Hematopoietic multipotent progenitor cell treated with erythropoietin and hydrocortisone succinate and interleukin-3 and kit ligand, for 15 days (in vitro differentiated cells): Measurements from ENCODE around the gene PAX9.
"Not testable (repeated sequence)": the region's sequence is repeated elsewhere in the genome, so short reads cannot be mapped to it uniquely, and the experiment has no call there.

Experiments
- DNase-seq: peaks from one replicate; pipeline ENCODE4 v3.0.0-alpha.2; 2015; ENCODE audit warnings: low spot score

The PAX9 gene

DNA sequence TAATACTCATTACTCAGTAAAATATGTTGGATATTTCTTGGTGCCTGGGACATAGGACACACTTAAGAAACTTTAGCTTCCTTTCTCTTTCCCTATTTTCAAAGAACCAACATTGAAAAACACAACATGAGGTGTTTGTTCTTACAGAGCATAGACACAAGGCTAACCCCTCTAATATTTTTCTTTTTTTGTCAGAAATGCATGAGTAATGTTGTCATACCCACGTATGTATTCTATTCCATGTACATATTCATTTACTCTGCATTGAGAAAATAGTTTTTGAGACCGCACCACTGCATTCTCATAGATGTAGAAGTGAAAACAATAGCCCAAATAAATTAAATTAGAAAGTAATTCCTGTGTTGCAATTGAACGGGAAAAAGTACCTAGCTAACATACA lies 13.0 kb downstream of the PAX9 start:
- no peak for DNase-seq

DNA sequence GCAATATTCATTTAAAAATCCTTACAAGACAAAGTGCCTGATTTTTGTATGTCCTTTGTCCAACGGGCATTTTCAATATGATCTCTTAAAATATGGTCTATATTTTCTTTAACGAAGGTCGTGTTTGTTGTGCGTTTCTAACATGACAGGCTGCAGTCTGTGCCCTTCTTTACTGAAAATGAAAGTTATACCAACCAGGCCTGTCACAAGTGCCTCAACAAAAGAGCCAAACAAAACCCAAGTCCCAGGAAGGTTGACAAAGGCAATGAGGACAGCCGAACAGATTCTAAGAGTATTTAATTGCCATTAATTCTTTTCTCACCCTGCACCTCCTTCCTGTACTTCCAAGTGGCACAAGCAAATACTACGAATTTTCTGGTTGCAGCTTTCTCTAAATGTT lies 13.9 kb downstream of the PAX9 start:
- no peak for DNase-seq

- no peak for DNase-seq
These were observed 14.6 kb downstream of the PAX9 start for GRCh38 chr14:36676236-36676635.

DNA sequence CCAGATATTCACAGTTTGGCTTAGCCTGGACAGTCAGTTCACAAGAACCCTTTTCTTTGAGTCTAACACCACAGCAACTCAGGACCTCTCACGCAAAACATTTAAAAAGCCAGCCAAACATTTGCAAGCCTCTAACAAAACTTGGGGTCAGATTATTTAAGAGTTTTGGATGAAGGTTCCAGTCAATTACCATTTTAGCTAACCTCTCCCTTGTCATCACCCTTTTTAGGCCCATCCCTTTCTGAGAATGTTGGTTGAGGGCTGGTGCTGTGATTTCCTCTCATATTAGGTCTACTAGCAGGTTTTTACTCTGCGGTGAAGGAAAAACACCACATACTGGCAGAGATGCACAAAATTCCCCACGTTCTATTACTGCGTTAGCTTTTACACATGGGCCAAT lies 20.7 kb downstream of the PAX9 start:
- DNase-seq = no peak

- no peak for DNase-seq
These were observed 21.5 kb downstream of the PAX9 start for GRCh38 chr14:36683083-36683724.

GRCh38 chr14:36684946-36685345 lies 23.3 kb downstream of the PAX9 start:
- no peak for DNase-seq

DNA sequence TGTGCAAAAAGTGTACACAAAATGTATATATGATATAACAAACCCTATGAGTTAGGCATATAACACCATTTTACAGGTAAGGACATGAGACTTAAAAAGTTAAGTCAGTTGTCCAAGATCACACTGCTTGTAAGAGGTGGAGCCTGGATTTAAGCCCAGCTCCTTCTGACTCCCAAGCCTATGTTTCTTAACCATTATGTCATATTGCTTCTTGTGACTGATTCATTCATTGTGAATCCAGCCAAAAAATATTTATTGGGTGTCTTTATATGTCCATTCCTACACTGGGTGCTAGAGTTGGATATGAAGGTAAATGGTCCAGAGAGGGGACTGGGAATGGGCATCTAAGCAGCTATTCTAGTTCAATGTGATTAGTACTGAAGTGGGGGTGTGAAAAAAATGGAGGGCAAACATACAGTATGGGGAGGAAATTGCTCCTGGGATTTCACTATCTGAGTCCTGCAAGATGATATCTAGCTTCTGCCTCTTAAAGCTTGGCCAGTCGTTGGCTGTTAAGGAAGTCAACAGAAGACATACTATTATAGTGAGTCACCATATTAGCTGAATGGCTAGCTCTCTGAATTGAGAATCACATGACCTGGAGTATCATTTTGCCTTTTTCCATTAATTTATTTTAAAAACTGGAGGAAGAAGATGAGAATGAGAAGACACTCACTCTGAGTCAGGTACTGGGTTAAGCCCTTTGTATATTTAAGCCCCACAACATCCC lies 28.8 kb downstream of the PAX9 start:
- no peak for DNase-seq

DNA sequence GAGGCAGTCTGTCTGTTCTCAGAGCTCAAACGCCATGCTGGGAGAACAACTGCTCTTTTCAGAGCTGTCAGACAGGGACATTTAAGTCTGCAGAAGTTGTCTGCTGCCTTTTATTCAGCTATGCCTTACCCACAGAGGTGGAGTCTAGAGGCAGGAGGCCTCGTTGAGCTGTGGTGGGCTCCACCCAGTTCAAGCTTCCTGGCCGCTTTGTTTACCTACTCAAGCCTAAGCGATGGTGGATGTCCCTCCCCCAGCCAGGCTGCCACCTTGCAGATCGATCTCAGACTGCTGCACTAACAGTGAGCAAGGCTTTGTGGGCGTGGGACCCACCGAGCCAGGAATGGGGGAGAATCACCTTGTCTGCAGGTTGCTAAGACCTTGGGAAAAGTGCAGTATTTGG lies 37.8 kb downstream of the PAX9 start:
- not testable (repeated sequence) for DNase-seq

DNA sequence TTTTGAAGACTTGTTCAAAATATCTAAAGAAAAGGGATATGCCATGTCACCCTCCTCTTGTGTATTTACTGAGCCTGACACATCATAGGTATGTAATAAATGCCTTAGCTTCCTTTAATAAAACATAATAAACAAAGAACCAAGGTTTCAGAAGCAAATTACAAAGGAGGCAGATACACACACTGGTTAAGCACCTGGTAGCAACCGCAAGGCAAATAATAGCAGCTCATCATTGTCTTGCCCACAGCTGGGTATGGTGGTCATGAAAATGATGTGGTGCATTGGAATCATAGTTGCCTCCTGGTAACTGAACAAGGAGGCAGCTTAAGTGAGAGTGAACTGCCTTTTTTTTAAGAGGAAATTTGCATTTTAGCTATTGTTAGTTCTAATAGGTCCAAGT lies 39.0 kb downstream of the PAX9 start:
- DNase-seq = no peak

DNA sequence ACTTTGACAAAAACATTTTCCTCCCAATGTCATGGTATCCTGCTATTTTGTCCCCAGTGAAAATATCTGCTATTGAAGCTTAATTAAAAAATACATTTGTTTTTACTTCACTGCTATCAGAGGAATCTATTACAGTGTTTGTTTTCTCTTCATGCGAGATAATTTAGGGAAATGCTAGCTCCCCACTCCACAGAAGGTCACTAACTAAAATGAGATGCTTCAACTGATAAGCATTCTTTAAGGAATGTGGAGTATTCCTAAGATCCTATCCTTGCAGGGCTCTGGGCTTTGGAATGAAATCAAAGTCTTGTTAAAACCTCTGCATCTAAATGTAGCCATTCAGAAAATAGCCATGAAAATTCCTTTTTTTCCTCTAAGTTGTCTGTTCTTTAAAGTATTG lies 39.5 kb downstream of the PAX9 start:
- no peak for DNase-seq

DNA sequence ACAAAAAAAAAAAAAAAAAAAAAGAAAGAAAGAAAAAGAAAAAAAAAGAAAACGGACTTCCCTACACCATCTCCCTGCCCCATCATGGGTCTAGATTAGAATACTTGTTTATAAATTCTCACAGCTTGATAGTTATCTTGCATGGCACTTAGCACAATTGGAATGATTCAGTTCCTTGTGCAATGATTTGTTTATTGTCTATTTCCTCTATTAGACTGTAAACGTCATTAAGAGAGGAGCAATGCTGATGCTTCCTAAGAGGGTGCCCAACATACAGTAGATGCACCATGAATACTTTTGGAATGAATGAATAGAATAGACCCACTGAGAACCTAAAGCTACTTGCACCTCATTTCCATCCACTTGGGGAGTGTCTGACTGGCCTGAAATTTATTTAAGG lies 40.8 kb downstream of the PAX9 start:
- DNase-seq = no peak

GRCh38 chr14:36707570-36707969 lies 45.9 kb downstream of the PAX9 start:
- no peak for DNase-seq

GRCh38 chr14:36713960-36714703 lies 52.5 kb downstream of the PAX9 start:
- no peak for DNase-seq

DNA sequence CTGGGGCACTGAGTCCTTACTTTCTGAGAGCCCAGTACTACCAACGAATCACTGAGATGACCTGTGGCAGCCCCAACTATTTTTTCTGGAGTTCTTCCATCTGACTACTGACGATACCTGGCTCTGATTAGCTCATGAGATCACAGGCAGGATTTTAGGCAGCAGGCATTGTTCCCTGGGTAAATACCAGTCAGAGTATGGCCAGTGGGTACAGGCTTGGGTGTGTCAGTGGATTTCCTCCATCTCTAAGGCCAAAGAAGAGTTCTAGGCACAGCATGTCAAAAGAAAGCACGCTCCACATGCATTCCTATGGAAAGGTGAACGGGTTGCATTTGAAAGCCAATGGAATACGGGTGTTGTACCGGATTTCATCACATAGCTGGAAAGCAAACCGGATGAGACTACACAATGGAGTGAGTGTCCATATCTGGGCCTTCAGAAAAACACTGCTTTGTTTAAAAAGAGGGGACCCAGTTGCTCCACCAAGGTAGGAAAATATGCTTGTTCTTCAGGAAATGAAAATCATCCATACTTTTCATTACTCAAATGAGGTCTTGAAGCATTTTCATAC lies 55.0 kb downstream of the PAX9 start:
- DNase-seq = no peak

- DNase-seq = no peak
These were observed 55.7 kb downstream of the PAX9 start for GRCh38 chr14:36717363-36717762.

- DNase-seq = no peak
These were observed 56.6 kb downstream of the PAX9 start for GRCh38 chr14:36718216-36718615.

GRCh38 chr14:36719823-36720222 lies 58.2 kb downstream of the PAX9 start:
- no peak for DNase-seq

- DNase-seq = no peak
These were observed 59.0 kb downstream of the PAX9 start for GRCh38 chr14:36720657-36721056.

DNA sequence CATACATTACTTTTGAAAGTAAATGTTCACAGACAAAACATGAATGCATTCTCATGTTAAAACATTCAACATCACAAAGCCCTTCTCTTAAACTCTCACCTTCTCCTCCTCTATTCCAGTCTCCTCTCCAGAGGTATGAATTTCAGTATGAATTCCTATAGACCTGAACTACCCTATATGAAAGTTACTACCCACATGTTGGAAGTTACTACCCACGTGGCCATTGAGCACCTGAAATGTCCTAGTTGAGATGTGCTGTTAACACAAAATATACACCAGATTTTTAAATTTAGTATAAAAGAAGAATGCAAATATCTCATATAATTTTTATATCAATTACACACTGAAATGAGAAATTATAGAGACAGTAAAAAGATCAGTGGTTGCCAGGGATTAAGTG lies 60.2 kb downstream of the PAX9 start:
- no peak for DNase-seq

DNA sequence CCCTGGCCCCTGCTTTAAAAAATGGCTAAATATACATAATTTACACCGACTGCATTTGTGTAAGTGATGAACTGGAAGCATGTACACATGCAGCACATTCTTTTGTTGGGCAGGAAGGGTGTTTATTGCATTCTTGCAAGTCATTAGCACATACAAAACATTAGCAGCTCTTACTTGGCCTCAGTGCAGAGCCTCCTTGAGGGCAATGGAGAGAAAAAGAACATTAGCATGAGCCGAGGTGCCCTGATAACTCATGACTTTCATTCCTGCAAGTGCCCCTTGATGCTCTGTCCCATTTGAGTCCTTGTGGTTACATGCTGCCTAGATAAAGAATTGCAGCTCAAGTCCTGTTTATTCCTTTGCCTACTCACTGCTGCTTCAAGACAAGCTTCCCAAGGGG lies 61.9 kb downstream of the PAX9 start:
- DNase-seq = no peak

GRCh38 chr14:36724162-36724561 lies 62.5 kb downstream of the PAX9 start:
- no peak for DNase-seq

DNA sequence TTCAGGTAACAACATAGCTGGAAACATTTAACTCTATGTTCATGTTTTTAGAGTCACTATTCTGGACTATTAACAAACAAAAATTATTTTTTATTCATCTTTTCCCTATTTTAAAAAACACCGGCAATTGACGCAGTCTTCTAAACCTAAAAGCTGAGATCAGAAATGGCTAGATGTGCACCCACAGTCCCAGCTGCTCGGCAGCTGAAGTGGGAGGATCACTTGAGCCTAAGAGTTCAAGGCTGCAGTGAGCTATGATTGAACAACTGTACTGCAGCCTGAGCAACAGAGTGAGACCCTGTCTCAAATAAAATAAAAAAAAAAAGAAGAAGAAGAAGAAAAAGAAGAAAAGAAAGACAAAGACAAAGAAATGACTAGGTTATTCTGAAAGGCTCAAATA lies 64.5 kb downstream of the PAX9 start:
- no peak for DNase-seq
